Raji (cell line): ENCODE results near the gene RCOR1.

Source experiments
- POLR2A ChIP-seq: IDR thresholded peaks from 2 replicates; pipeline ENCODE4 v1.6.1; 2011; ENCODE audit warnings: low read depth, low read length, control low read depth; ENCODE audit not compliant: insufficient read depth

RCOR1 gene

GRCh38 chr14:102630881-102631280 lies 38.4 kb downstream of the RCOR1 start:
- TF ChIP-seq POLR2A: no peak

DNA sequence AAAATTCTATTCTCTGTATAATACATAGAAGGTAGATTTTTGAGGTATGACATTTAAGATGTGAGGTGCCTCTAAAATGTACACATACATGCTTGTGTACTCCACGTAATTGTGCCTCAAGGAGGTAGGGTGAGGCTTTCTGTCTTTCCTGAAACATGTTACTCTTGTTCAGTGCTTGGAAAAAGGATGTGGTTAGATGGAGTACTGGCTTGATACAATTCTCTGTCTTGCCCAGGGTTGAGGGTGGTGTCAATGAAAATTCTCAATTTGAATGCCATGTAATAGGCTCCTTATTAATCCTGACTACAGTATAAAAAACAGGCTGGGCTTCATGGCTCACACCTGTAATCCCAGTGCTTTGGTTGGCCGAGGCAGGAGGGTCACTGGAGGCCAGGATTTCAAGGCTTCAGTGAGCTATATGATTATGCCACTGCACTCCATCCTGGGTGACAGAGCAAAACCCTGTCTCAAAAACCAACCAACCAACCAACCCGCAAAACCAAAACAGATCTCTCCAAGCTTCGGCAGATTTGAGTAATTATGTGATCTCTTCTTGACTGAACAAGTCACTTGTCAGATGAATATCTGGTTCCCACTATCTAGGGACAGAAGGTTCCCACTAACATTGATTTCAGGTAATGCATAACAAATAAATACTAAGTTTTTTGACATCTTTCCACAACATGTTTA lies 41.6 kb downstream of the RCOR1 start:
- TF ChIP-seq POLR2A: no peak

DNA sequence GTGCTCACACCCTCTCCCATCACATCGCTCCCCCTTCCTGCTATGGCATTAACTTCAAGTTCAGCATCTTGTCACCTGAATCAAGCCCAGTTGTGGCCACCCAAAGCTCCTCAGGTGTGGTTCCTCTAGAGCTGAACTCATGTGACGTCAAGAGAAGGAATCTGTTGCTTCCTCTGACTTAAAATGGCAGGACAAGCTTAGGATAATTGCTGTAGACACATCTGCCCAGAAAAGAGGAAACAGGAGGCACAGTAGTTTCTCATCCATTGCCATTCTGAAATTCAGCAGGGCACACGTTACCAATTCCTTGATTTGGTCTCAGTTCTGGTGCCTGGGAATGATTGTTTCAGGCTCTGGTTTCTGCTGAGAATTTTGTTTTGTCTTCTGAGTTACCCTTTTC lies 52.1 kb downstream of the RCOR1 start:
- no peak for TF ChIP-seq POLR2A

- no peak for TF ChIP-seq POLR2A
Observed at GRCh38 chr14:102645746-102646440, 53.4 kb downstream of the RCOR1 start.

GRCh38 chr14:102646615-102647014 lies 54.2 kb downstream of the RCOR1 start:
- TF ChIP-seq POLR2A: no peak

DNA sequence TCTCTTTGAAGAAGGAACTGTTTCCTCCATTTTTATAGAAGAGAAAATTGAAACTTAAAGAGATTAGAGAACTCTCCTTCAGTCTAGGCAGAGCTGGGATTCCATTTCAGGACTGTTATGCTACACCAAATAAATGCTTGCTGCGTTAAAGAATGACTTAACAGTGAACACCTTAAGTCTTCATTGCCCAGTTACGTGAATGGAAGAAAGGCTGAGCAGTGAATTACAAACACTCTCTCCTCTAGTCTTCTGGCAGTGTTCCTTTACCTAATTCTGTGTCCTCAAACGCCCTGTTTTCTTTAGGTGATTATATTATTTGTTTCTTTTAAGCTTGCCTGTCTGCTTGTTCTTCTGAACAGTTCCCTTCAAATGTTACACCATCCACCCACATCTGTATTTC lies 59.7 kb downstream of the RCOR1 start:
- no peak for TF ChIP-seq POLR2A

GRCh38 chr14:102654298-102654697 lies 61.8 kb downstream of the RCOR1 start:
- TF ChIP-seq POLR2A: no peak

DNA sequence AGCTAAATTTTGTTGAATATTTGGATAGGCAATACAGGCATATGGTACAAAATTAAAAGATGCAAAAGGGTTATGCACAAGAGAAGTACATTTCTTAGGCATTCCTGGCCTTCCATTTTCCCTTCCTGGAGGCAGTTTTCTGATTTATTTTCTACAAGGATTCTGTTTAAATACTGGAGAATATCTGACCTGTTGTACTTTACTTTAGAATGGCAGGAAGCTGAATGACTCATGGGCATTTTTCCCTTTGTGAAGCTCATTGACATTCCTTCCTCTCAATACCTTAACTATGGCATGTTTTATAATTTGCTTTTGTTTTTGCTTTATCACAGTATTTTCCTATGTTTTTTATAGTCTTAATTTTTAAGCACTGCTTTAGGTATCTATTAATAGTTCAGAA lies 62.7 kb downstream of the RCOR1 start:
- TF ChIP-seq POLR2A: no peak

GRCh38 chr14:102659797-102660196 lies 67.3 kb downstream of the RCOR1 start:
- no peak for TF ChIP-seq POLR2A

GRCh38 chr14:102661614-102662013 lies 69.2 kb downstream of the RCOR1 start:
- TF ChIP-seq POLR2A: no peak

GRCh38 chr14:102662636-102663430 lies 70.4 kb downstream of the RCOR1 start:
- no peak for TF ChIP-seq POLR2A

DNA sequence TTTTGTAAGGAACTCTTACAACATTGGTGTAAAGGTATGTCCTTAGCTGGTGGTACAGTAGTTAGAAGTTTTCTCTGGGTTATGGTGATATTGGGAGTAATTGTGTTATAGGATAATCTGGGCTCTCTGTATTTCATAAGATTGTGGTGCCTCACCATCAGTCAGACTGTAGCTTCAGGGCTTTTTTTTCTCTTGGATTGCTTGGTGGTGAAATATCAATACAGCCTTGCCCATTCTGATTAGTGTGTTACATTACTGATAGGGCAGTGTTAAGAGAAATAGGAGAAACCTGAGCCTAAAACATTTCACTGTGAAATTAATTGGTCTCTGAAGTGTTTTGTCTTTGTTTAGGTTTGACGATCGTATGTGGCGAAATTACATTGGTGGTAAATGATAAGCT lies 71.0 kb downstream of the RCOR1 start:
- no peak for TF ChIP-seq POLR2A

DNA sequence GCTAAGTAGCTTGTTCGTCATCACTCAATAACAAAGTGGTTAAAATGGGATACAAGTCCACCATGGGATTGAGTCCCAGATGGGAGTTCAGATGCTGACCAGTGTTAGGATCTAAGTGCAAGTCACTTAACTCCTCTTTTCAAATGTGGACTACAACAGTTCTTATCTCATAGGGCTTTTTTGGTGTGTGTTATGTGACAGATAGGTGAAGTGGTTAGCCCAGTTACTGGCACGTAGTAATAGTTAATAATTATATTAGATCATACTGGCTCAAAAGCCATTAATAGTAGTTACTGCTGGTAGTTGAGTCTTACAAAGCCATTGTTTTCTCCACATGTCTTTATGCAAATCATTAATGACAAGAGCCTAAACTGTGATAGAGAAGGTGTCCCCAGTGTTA lies 73.2 kb downstream of the RCOR1 start:
- TF ChIP-seq POLR2A: no peak

- TF ChIP-seq POLR2A: no peak
Observed at GRCh38 chr14:102666635-102667034, 74.2 kb downstream of the RCOR1 start.

DNA sequence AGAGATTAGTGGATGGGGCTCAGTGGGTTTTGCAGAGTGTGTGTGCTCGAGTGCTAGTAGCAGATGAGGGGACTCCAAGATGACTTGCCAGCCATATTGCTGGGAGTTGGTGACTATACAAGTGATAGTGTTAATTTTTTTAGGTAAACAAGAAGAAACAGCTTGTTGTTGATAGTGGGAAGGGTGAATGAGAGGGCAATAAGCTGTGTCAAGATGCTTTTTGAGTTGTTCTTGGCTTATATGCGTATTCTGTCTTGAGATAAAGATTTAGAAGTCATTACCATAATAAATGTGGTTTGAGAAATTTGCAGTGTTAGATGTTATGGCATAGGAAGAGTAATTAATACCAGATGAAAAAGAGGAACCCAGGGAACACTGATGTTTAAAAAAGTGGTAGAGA lies 75.3 kb downstream of the RCOR1 start:
- no peak for TF ChIP-seq POLR2A
